HepG2 (cell line): ENCODE results near the gene TLR4.

Source experiments
- CTCF ChIP-seq: sonication (generic); formaldehyde crosslinking; IDR thresholded peaks from 2 replicates; pipeline ENCODE4 v1.5.0; 2020; ENCODE audit warnings: mild to moderate bottlenecking, missing genetic modification reagents, moderate library complexity
- HNRNPLL ChIP-seq: fragments of 200-400 bp; formaldehyde crosslinking; IDR thresholded peaks from 2 replicates; pipeline ENCODE4 v1.6.1; 2017; ENCODE audit warnings: mild to moderate bottlenecking, low read depth, low read length; ENCODE audit not compliant: poor library complexity, severe bottlenecking
- IKZF1 ChIP-seq: fragments of 450-650 bp; IDR thresholded peaks from 2 replicates; pipeline ENCODE4 v1.7.1; 2016
- ZNF510 ChIP-seq: sonication (generic); formaldehyde crosslinking; IDR thresholded peaks from 2 replicates; pipeline ENCODE4 v1.4.0; 2020; ENCODE audit warnings: low read depth, mild to moderate bottlenecking, missing genetic modification reagents

- TF ChIP-seq ZNF510 (CRISPR knock-in tag) (no peak), IKZF1 (no peak), CTCF (CRISPR knock-in tag) (no peak), HNRNPLL (no peak)
These were observed 7.2 kb upstream of the TLR4 start for GRCh38 chr9:117697046-117697445.
